Activated T-helper 1 cell treated with anti-CD3 and anti-CD28 coated beads, Interleukin-12 subunit alpha, Interleukin-12 subunit beta, Interleukin-2, Interleukin-4 antibody, amounts not matched to agents 30 ng/mL and 10 ng/mL and 1 ng/mL, durations not matched to agents 14 hours and 24 hours and 36 hours (primary cell): ENCODE measurements around the gene SV2C. TPM values are rescaled to one million over a fixed set of nuclear protein-coding genes. Genes with fewer than 3 reads are reported as not detected.
A peak's percentile ranks its signal among the peaks of the same experiment; 100 is the strongest.

Experiments
- DNase-seq: peaks from one replicate; pipeline ENCODE4 v3.0.0; 2021; ENCODE audit warnings: low spot score
- H3K27ac Mint-ChIP-seq: one replicate; pipeline ENCODE4 v1.8.0; 2021; ENCODE audit warnings: mild to moderate bottlenecking, mixed read lengths
- H3K27me3 Mint-ChIP-seq: one replicate; pipeline ENCODE4 v1.8.0; 2022; ENCODE audit warnings: mild to moderate bottlenecking, moderate library complexity, mixed read lengths; ENCODE audit not compliant: insufficient read depth
- H3K36me3 Mint-ChIP-seq: one replicate; pipeline ENCODE4 v1.8.0; 2021; ENCODE audit warnings: low read depth, mixed read lengths
- H3K4me1 Mint-ChIP-seq: one replicate; pipeline ENCODE4 v1.8.0; 2021; ENCODE audit warnings: low read depth, mixed read lengths
- H3K4me3 Mint-ChIP-seq: one replicate; pipeline ENCODE4 v1.8.0; 2021; ENCODE audit warnings: mild to moderate bottlenecking, moderate library complexity, mixed read lengths
- H3K9me3 Mint-ChIP-seq: one replicate; pipeline ENCODE4 v1.8.0; 2021; ENCODE audit warnings: mixed read lengths
- intact Hi-C: fragments of 100-400 bp; cut with micrococcal nuclease; formaldehyde crosslinking; loops from one replicate; pipeline ENCODE4 v1.15.1; 2024
- total RNA-seq: library from RNA; stranded (reverse); gene quantifications from 2 replicates; pipeline ENCODE4 v1.2.3, GENCODE V29; 2022

SV2C gene
- total RNA-seq, 1 donor from 2014 or later: 0.05 TPM

GRCh38 chr5:76393035-76393680 lies 310.0 kb downstream of the SV2C start:
- DNase-seq: no peak
- H3K9me3 Mint-ChIP-seq: no peaks in the 10 kb centered on the region
- H3K27ac Mint-ChIP-seq: no peak overlapping the region
- peaks cover 51% of the 10 kb centered on the region for H3K4me1 Mint-ChIP-seq
- H3K27me3 Mint-ChIP-seq: peaks cover 6% of the 10 kb centered on the region
- intact Hi-C loops: no loop called here
- no peak overlapping the region for H3K4me3 Mint-ChIP-seq
- H3K36me3 Mint-ChIP-seq: peaks cover 3% of the 10 kb centered on the region

- Mint-ChIP-seq H3K9me3 (no peaks in the 10 kb centered on the region), H3K36me3 (peaks cover 6% of the 10 kb centered on the region), H3K27me3 (peaks cover 7% of the 10 kb centered on the region), H3K4me1 (peaks cover 38% of the 10 kb centered on the region), H3K4me3 (no peak overlapping the region), H3K27ac (no peak overlapping the region)
- intact Hi-C loops: no loop called here
- no peak for DNase-seq
Observed at GRCh38 chr5:76397200-76397599, 314.0 kb downstream of the SV2C start.

GRCh38 chr5:76399268-76399667 lies 316.1 kb downstream of the SV2C start:
- intact Hi-C loops: no loop called here
- H3K36me3 Mint-ChIP-seq: peaks cover 5% of the 10 kb centered on the region
- no peaks in the 10 kb centered on the region for H3K9me3 Mint-ChIP-seq
- H3K4me1 Mint-ChIP-seq: peaks cover 31% of the 10 kb centered on the region
- no peak overlapping the region for H3K4me3 Mint-ChIP-seq
- DNase-seq: no peak
- H3K27ac Mint-ChIP-seq: no peak overlapping the region
- peaks cover 7% of the 10 kb centered on the region for H3K27me3 Mint-ChIP-seq

GRCh38 chr5:76400466-76400865 lies 317.3 kb downstream of the SV2C start:
- Mint-ChIP-seq H3K27me3 (peaks cover 5% of the 10 kb centered on the region), H3K27ac (no peak overlapping the region), H3K9me3 (no peaks in the 10 kb centered on the region)

GRCh38 chr5:76401801-76402250 lies 318.6 kb downstream of the SV2C start:
- DNase-seq: no peak
- Mint-ChIP-seq H3K4me1 (peaks cover 51% of the 10 kb centered on the region), H3K27ac (peak overlapping the region; percentile 99), H3K27me3 (peaks cover 4% of the 10 kb centered on the region), H3K36me3 (peaks cover 12% of the 10 kb centered on the region), H3K4me3 (peak overlapping the region; percentile 85), H3K9me3 (no peaks in the 10 kb centered on the region)
- intact Hi-C loops: loop anchor here (1.0 to 10.0 kb wide), 13 partner anchors 34 to 1067 kb away; partner anchors contain the start of genes CERT1, HMGCR, POC5 and POLK

More at GRCh38 chr5:76400466-76400865, 317.3 kb downstream of the SV2C start:
- Mint-ChIP-seq H3K36me3 (peaks cover 5% of the 10 kb centered on the region), H3K4me1 (peaks cover 37% of the 10 kb centered on the region), H3K4me3 (no peak overlapping the region)
- no peak for DNase-seq
- intact Hi-C loops: loop anchor here (5.0 to 10.0 kb wide), 4 partner anchors 292 to 1066 kb away; partner anchors contain the start of genes CERT1, HMGCR, POC5 and POLK

GRCh38 chr5:76402251-76402885 lies 319.2 kb downstream of the SV2C start:
- intact Hi-C loops: loop anchor here (1.0 to 10.0 kb wide), 13 partner anchors 34 to 1068 kb away; partner anchors contain the start of genes CERT1, HMGCR, POC5 and POLK
- Mint-ChIP-seq H3K4me3 (peak overlapping the region; percentile 85), H3K4me1 (peaks cover 56% of the 10 kb centered on the region)

GRCh38 chr5:76402886-76403765 lies 319.9 kb downstream of the SV2C start, which contains the start of gene IQGAP2:
Gene IQGAP2 (plus strand): TSS chr5:76403285. CDS start chr5:76403546, 261 bp downstream.
- intact Hi-C loops: loop anchor here (1.0 to 10.0 kb wide), 14 partner anchors 35 to 1068 kb away; partner anchors contain the start of genes CERT1, HMGCR, POC5 and POLK
- peak within 1 kb of the TSS; percentile 99 for H3K27ac Mint-ChIP-seq

More at GRCh38 chr5:76402251-76402885, 319.2 kb downstream of the SV2C start:
- no peaks in the 10 kb centered on the region for H3K9me3 Mint-ChIP-seq
- peak overlapping the region; percentile 99 for H3K27ac Mint-ChIP-seq
- peak; percentile 76 for DNase-seq
- H3K27me3 Mint-ChIP-seq: peaks cover 4% of the 10 kb centered on the region
- peaks cover 15% of the 10 kb centered on the region for H3K36me3 Mint-ChIP-seq

More at GRCh38 chr5:76402886-76403765, 319.9 kb downstream of the SV2C start, which contains the start of gene IQGAP2:
- H3K4me1 Mint-ChIP-seq: peaks cover 60% of the 10 kb centered on the region
- peaks cover 4% of the 10 kb centered on the region for H3K27me3 Mint-ChIP-seq
- no peaks in the 10 kb centered on the region for H3K9me3 Mint-ChIP-seq
- DNase-seq: peak; percentile 79
- peak within 1 kb of the TSS; percentile 98 for H3K4me3 Mint-ChIP-seq
- H3K36me3 Mint-ChIP-seq: peaks cover 17% of the 10 kb centered on the region
